BE2C (cell line): Measurements from ENCODE around the gene AGPAT3.

ENCODE experiments used
- DNase-seq: peaks from one replicate; pipeline ENCODE4 v3.0.0-alpha.2; 2020
- H3K27me3 ChIP-seq: fragments of 250-450 bp; sonication (Bioruptor Pico); 2 replicates; pipeline ENCODE4 v1.5.1; 2020; ENCODE audit warnings: mild to moderate bottlenecking
- H3K36me3 ChIP-seq: fragments of 250-450 bp; sonication (Bioruptor Pico); 2 replicates; pipeline ENCODE4 v1.5.1; 2020; ENCODE audit warnings: mild to moderate bottlenecking
- H3K4me1 ChIP-seq: fragments of 250-450 bp; sonication (Bioruptor Pico); 2 replicates; pipeline ENCODE4 v1.5.1; 2020
- H3K4me3 ChIP-seq: 2 replicates; pipeline ENCODE4 v1.5.1; 2011; ENCODE audit warnings: low read depth, low read length
- H3K9me3 ChIP-seq: fragments of 250-450 bp; sonication (Bioruptor Pico); 2 replicates; pipeline ENCODE4 v1.5.1; 2020
- TF ChIP-seq, protein P1 (sequence below): IDR thresholded peaks from 2 replicates; pipeline ENCODE4 v1.5.1; 2012; ENCODE audit warnings: mild to moderate bottlenecking, low read depth, low read length

Gene AGPAT3

DNA sequence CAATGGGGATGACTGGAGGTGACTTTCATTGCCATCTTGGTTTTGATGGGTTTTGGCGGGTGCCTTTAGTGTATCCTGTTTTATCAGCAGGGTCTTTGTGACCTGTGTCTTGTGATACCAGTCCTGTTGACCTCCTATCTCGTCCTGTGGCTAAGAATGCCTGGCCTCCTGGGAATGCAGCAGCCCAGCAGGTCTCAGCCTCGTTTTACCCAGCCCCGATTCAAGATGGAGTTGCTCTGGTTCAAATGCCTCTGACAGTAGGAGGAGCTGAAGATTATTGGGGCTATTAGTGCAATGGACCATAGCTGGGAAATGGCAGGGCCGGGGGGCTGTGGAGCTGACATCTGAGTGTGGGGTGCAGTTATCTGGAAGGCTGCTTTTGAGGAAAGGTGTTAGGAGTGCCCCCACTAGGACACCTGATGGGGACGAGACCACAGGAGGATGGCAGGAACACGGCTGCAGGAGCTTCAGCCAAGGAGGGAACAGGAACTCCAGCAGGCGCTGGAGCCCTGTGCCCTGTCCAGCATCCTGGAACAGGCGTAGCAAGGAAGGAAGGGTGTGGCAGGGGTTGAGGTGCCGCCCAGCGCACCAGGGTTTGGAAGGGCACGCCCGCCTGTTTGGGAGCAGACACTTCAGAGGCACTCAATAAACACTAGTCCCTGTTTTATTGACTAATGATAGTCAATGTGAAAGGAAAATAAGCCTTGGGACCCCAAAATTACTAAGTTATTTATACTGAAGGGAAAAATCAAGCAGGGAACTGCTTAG lies 15.3 kb upstream of the AGPAT3 start:
- TF ChIP-seq, protein P1, sequence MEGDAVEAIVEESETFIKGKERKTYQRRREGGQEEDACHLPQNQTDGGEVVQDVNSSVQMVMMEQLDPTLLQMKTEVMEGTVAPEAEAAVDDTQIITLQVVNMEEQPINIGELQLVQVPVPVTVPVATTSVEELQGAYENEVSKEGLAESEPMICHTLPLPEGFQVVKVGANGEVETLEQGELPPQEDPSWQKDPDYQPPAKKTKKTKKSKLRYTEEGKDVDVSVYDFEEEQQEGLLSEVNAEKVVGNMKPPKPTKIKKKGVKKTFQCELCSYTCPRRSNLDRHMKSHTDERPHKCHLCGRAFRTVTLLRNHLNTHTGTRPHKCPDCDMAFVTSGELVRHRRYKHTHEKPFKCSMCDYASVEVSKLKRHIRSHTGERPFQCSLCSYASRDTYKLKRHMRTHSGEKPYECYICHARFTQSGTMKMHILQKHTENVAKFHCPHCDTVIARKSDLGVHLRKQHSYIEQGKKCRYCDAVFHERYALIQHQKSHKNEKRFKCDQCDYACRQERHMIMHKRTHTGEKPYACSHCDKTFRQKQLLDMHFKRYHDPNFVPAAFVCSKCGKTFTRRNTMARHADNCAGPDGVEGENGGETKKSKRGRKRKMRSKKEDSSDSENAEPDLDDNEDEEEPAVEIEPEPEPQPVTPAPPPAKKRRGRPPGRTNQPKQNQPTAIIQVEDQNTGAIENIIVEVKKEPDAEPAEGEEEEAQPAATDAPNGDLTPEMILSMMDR: no peak

DNA sequence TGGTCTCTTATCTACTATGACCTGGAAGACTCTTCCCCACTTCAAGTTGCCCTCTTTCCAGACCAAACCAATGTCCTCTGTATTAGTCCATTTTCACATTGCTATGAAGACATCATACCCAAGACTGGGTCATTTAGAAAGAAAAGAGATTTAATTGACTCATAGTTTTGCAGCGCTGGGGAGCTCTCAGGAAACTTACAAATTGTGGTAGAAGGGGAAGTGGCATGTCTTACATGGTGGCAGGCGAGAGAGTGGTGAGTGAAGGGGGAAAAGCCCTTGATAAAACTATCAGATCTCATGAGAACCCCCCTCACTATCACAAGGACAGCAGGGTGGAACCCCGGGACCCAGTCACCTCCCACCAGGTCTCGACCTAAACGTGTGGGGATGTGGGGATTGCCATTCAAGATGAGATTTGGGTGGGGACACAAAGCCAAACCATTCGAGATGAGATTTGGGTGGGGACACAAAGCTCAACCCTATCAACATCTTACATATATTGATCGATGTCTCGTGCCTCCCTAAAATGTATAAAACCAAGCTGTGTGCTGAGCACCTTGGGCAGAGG lies 14.2 kb upstream of the AGPAT3 start:
- Histone ChIP-seq H3K36me3 (no peaks in the 10 kb centered on the region), H3K27me3 (no peaks in the 10 kb centered on the region), H3K4me3 (no peak overlapping the region), H3K4me1 (no peaks in the 10 kb centered on the region), H3K9me3 (no peaks in the 10 kb centered on the region)
- DNase-seq: no peak
- TF ChIP-seq, protein P1: no peak

More for the DNA sequence above, 15.3 kb upstream of the AGPAT3 start:
- Histone ChIP-seq H3K4me3 (no peak overlapping the region), H3K4me1 (no peaks in the 10 kb centered on the region), H3K27me3 (no peaks in the 10 kb centered on the region), H3K36me3 (no peaks in the 10 kb centered on the region), H3K9me3 (no peaks in the 10 kb centered on the region)
- no peak for DNase-seq

DNA sequence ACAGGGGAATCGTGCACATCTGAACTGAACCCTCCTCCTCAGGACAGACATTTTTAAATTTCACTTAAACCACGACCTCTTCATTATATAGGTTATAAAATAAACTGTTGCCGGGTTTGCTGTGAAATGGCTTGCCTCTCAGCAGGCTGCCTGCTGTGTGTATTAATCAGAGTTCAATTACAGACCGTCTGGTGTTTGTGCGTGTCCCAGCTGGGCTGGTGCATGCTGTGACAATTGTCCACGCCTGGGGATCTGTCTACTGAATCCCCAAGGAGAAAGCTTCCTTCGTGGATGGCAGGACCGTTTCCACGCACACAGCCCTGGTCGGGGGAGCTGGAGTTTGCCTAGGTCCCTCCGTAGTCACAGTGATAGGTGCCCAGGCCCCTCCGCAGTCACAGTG lies 13.4 kb upstream of the AGPAT3 start:
- H3K4me1 ChIP-seq: no peaks in the 10 kb centered on the region
- H3K36me3 ChIP-seq: no peaks in the 10 kb centered on the region
- H3K4me3 ChIP-seq: no peak overlapping the region
- H3K9me3 ChIP-seq: no peaks in the 10 kb centered on the region
- no peak for DNase-seq
- no peaks in the 10 kb centered on the region for H3K27me3 ChIP-seq
- TF ChIP-seq, protein P1: no peak

DNA sequence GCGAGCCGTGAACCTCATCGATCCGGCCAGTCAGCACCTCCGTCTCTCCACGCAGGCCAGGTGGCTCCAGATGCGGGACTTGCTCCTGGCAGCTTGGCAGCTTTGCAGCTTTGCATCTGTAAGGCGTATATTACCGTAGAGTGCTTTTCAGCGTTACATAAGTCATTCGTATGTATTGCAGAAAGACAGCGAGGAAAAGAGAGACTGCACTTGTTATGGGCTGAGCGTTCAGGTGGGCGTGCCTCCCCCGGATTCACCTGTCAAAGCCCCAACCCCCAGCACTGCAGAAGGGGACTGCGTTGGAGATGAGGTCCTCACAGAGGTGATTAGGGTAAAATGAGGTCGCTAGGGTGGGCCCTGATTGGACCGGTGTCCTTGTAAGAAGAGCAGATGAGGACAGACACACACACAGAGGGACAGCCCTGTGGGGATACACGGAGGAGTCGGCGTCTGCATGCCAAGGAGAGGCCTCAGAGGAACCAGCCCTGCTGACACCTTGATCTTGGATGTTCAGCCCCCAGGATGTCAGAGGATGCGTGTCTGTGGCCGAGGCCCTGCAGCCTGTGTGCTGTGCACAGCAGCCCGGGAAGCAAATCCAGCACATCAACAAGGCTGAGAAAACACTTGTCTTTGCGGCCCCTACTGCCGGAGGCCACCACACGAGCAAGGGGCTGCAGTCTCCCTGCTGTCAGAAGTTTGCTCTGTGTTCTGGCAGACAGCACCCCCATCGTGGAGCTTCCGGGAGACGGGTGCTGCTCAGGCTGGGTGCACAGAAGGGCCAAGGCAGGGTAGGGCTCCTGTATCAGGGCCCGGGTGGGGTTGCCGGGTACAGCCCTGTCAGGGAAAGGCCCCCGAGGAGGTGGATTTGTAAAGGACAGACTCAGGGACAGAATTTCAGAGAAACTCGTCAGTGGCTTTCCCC lies 10.9 kb upstream of the AGPAT3 start:
- Histone ChIP-seq H3K27me3 (no peaks in the 10 kb centered on the region), H3K4me3 (no peak overlapping the region), H3K36me3 (no peaks in the 10 kb centered on the region), H3K9me3 (no peaks in the 10 kb centered on the region), H3K4me1 (no peaks in the 10 kb centered on the region)
- no peak for DNase-seq
- TF ChIP-seq, protein P1: no peak

DNA sequence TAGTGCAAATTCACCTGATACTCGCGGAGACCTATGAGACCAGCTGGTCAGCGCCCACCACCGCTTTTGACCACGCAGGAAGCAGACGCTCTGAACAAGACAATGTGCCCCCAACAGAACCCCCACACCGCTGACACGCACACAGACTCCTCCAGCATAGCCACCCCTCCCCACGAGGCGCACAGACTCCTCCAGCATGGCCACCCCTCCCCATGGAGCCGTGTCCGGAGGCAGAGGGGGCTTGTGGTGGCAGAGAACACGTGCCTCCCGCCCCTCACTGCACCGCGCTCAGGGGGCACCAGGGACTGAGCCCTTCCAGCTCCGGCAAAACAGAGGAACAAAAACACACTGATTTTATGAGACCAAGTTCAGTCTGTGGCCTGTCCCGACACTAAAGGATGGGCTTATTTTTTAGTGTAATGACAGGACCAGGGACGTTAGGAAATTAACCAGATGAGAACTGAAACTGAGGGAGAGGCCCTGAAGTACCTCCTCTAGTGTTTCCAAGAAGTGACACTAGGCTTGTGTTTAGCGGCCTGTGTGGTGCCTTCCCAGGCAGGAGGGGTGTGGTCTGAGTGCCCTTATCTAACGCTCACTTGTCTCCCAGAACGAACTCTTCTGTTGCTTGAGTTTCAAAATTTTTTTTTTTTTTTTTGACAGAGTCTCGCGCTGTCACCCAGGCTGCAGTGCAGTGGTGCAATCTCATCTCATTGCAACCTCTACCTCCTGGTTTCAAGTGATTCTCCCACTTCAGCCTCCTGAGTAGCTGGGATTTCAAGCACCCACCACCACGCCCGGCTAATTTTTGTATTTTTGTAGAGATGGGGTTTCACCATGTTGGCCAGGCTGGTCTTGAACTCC lies 10.0 kb upstream of the AGPAT3 start:
- Histone ChIP-seq H3K36me3 (no peaks in the 10 kb centered on the region), H3K4me1 (no peaks in the 10 kb centered on the region), H3K9me3 (no peaks in the 10 kb centered on the region), H3K27me3 (no peaks in the 10 kb centered on the region), H3K4me3 (no peak overlapping the region)
- no peak for DNase-seq
- TF ChIP-seq, protein P1: no peak
